ENCODE measurements around the gene CRYM. TPM values are rescaled to one million over a fixed set of nuclear protein-coding genes. Genes with fewer than 3 reads are reported as not detected.

The CRYM gene
- total RNA-seq, 1 donor from 2014 or later: not detected

DNA sequence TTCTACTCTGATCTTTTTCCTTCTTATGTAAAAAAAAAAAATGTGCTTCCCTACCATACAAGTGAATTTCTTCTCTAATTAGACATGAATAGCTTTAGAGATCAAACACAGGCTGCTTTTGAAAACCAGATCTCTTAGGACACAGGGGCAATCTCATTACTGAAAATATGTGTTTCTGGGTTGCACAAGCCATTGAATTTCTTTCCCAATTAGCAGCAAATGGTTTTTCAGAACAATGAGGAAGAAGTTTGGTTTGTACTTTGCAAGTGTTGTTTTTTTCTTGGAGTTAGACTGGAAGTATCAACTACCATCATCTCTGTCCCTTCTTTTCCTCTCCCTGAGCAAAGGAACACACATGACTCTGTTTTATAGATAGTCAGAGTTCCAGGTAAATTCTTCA lies 50.2 kb downstream of the CRYM start:
- H3K27me3 Mint-ChIP-seq (ENCODE audit: low read depth): peaks cover 43% of the 10 kb centered on the region
- intact Hi-C loops (cut with micrococcal nuclease): no loop called here
- no peaks in the 10 kb centered on the region for H3K9me3 Mint-ChIP-seq
- DNase-seq (ENCODE audit: low spot score): no peak
- H3K4me1 Mint-ChIP-seq (ENCODE audit: low read depth): peaks cover 4% of the 10 kb centered on the region
- H3K4me3 Mint-ChIP-seq (ENCODE audit: low read depth): no peak overlapping the region
- no peaks in the 10 kb centered on the region for H3K36me3 Mint-ChIP-seq (ENCODE audit: low read depth)
- no peak overlapping the region for H3K27ac Mint-ChIP-seq

DNA sequence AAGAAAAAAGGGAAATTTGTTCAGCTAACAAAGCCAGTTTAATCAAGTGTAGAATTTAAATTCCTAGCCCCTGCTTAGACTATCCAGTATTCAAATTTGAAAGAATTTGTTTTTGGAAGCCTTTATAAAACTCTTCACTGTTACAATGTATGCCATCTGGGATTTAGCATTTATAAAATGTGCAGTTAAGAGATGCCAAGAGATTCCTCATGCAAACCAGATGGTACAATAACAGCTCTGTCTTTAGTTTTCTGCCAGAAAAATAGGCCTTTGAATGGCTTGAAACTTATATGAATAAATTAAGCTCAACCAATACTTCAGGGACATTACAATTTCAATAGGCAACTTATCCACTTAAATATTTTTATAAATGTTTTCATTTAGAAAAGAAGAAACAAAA lies 51.3 kb downstream of the CRYM start:
- Mint-ChIP-seq H3K4me1 (ENCODE audit: low read depth) (peaks cover 4% of the 10 kb centered on the region), H3K4me3 (ENCODE audit: low read depth) (no peak overlapping the region), H3K27me3 (ENCODE audit: low read depth) (peaks cover 48% of the 10 kb centered on the region), H3K27ac (no peak overlapping the region), H3K9me3 (no peaks in the 10 kb centered on the region), H3K36me3 (ENCODE audit: low read depth) (no peaks in the 10 kb centered on the region)
- intact Hi-C loops (cut with micrococcal nuclease): no loop called here
- no peak for DNase-seq (ENCODE audit: low spot score)

DNA sequence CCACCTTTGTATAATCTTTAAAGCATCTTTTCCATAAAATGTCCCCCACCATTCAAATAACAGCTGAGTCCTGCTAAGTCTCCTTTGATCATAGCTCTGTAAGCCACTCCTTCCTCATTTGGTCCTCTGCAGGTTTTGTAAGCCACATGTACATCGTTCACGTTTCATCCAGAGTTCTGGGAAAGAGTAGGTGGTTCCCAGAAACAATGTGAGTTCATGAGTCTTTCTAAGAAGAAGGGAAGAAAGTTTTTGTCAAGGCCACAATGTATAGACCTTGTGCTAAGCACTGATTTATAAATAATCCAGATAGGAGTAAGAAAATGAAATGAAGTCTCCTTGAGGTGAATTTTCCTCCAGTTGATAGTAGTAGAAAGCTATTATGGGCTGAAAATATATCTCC lies 53.3 kb downstream of the CRYM start:
- no peak for DNase-seq (ENCODE audit: low spot score)
- Mint-ChIP-seq H3K4me3 (ENCODE audit: low read depth) (no peak overlapping the region), H3K36me3 (ENCODE audit: low read depth) (no peaks in the 10 kb centered on the region), H3K27ac (no peak overlapping the region), H3K9me3 (no peaks in the 10 kb centered on the region), H3K4me1 (ENCODE audit: low read depth) (peaks cover 4% of the 10 kb centered on the region), H3K27me3 (ENCODE audit: low read depth) (peaks cover 51% of the 10 kb centered on the region)
- intact Hi-C loops (cut with micrococcal nuclease): no loop called here

DNA sequence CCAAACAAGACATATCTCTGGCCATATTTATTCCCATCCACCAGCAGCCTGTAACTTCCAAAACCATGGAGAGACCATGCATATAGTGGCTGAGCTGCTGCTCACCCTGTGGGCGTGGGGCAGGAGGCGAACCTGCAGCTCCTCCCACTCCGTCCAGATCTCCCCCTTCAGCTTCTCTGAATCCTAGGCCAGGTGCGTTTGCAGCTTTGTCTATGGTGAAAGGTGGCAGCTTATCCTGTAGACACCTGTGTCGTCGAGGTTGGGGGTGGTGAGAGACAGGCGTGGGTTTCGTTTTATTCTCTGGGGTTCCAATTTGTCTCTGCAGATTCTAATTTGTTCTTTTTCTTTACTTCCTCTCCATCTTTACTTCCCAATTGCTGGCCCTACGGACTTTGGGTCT lies 54.3 kb downstream of the CRYM start:
- Mint-ChIP-seq H3K27ac (no peak overlapping the region), H3K36me3 (ENCODE audit: low read depth) (no peaks in the 10 kb centered on the region), H3K4me3 (ENCODE audit: low read depth) (no peak overlapping the region), H3K9me3 (no peaks in the 10 kb centered on the region), H3K27me3 (ENCODE audit: low read depth) (peaks cover 46% of the 10 kb centered on the region), H3K4me1 (ENCODE audit: low read depth) (peaks cover 4% of the 10 kb centered on the region)
- intact Hi-C loops (cut with micrococcal nuclease): no loop called here
- no peak for DNase-seq (ENCODE audit: low spot score)

DNA sequence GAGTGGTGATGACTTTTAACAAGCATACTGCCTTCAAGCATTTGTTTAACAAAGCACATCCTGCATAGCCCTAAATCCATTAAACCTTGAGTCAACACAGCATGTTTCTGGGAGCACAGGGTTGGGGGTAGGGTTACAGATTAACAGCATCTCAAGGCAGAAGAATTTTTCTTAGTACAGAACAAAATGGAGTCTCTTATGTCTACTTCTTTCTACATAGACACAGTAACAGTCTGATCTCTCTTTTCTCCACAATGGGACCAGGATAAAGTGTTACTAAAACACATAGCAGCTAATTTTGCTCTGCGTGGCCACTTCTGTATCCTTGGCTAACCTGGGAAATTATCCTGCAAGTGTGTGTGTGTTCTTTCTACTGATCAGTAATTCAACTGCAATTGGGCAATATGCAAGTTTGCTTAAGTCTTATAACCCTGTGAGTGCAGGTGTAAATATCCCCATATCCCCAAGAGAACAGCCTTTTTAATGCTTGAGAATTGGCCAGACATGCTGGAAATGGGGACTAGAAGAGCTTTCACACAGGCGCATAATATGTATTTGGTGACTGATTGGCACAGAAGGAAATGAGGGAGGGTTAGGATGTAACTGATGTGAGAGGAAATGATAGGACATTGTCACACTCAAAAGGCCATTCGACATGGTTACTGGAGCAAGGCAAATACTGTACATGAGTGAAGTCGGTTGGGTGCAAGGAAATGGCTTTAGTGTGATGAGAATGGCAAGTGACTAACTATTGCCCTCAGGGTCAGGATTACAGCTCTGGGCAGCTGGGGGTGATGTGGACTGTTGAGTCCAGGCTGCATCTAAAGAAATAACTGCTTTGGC lies 55.4 kb downstream of the CRYM start:
- intact Hi-C loops (cut with micrococcal nuclease): no loop called here
- H3K27ac Mint-ChIP-seq: no peak overlapping the region
- H3K27me3 Mint-ChIP-seq (ENCODE audit: low read depth): peaks cover 39% of the 10 kb centered on the region
- peaks cover 4% of the 10 kb centered on the region for H3K4me1 Mint-ChIP-seq (ENCODE audit: low read depth)
- H3K36me3 Mint-ChIP-seq (ENCODE audit: low read depth): no peaks in the 10 kb centered on the region
- H3K9me3 Mint-ChIP-seq: no peaks in the 10 kb centered on the region
- DNase-seq (ENCODE audit: low spot score): no peak
- H3K4me3 Mint-ChIP-seq (ENCODE audit: low read depth): no peak overlapping the region

DNA sequence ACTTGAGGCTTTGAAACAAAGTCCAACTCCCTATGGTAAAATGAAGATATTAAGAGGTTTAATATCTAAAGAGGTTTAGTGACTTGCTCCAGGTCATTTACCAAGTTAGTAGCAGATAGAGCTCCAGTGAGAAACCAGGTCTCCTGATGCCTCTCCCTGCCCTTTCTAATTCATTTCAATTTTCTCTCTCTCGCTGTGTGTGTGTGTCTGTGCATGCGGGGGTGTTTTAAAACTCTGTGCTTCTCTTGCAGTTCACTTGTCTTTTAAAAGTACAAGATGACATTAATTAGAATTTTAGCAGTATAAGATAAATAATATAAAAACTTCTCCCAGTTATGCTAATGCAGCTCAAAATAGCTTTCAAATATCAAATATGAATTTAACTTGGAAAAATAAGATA lies 58.5 kb downstream of the CRYM start:
- intact Hi-C loops (cut with micrococcal nuclease): no loop called here
- Mint-ChIP-seq H3K4me1 (ENCODE audit: low read depth) (no peaks in the 10 kb centered on the region), H3K27me3 (ENCODE audit: low read depth) (peaks cover 27% of the 10 kb centered on the region), H3K27ac (no peak overlapping the region), H3K4me3 (ENCODE audit: low read depth) (no peak overlapping the region), H3K36me3 (ENCODE audit: low read depth) (no peaks in the 10 kb centered on the region), H3K9me3 (no peaks in the 10 kb centered on the region)
- DNase-seq (ENCODE audit: low spot score): no peak

DNA sequence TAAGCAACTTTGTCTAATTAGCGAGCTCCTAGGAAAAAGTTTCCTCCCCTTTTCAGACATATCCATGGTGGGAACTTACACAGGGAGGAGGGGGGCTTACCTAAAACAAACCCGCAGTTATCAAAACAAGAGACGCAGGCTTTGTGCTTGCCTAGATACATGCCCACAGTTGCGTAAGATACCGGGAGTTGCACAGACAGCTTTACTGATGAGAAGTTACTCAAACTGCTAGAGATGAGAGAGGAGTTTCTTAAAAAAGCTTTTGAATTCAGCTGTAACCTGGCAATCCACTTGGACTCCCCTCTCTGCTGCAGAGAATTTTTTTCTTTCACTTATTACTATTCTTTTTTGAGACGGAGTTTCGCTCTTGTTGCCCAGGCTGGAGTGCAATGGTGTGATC lies 59.9 kb downstream of the CRYM start:
- no peaks in the 10 kb centered on the region for H3K36me3 Mint-ChIP-seq (ENCODE audit: low read depth)
- no peak overlapping the region for H3K27ac Mint-ChIP-seq
- H3K4me1 Mint-ChIP-seq (ENCODE audit: low read depth): no peaks in the 10 kb centered on the region
- DNase-seq (ENCODE audit: low spot score): no peak
- peaks cover 27% of the 10 kb centered on the region for H3K27me3 Mint-ChIP-seq (ENCODE audit: low read depth)
- no peaks in the 10 kb centered on the region for H3K9me3 Mint-ChIP-seq
- intact Hi-C loops (cut with micrococcal nuclease): no loop called here
- H3K4me3 Mint-ChIP-seq (ENCODE audit: low read depth): no peak overlapping the region

DNA sequence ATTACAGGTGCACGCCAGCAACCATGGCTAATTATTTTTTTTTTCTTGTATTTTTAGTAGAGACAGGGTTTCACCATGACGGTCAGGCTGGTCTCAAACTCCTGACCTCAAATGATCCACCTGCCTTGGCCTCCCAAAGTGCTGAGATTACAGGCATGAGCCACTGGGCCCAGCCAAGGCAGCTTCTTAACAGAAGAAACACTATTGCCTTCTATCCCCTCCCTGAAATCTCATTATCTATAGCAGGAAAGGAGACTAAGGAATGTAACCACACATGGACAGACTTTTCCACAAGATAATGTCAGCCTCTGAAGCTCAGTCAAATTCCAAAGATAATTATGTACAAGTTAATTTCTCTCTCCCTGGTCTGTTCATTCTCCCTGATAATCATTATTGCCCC lies 61.0 kb downstream of the CRYM start:
- H3K36me3 Mint-ChIP-seq (ENCODE audit: low read depth): no peaks in the 10 kb centered on the region
- H3K27me3 Mint-ChIP-seq (ENCODE audit: low read depth): peaks cover 24% of the 10 kb centered on the region
- H3K4me1 Mint-ChIP-seq (ENCODE audit: low read depth): no peaks in the 10 kb centered on the region
- H3K4me3 Mint-ChIP-seq (ENCODE audit: low read depth): no peak overlapping the region
- H3K9me3 Mint-ChIP-seq: no peaks in the 10 kb centered on the region
- intact Hi-C loops (cut with micrococcal nuclease): no loop called here
- DNase-seq (ENCODE audit: low spot score): no peak
- no peak overlapping the region for H3K27ac Mint-ChIP-seq

DNA sequence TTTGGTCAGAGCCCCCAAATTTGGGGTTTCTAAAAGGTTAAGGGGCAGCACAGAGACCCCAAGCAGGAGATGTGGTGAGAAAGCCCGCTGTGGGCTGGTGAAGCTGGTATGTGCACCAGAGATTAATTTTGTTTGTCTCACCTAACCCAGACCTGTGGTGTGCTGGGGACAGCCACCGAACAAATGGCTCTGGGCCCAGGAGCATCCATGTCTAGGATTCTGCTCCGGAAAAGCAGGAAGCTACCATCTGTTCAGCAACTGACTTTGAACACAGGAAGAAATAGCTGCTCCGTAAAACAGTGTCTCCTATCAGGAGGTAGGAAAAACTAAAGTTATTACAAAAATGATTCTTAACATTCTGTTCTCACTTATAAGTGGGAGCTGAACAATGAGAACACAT lies 64.0 kb downstream of the CRYM start:
- Mint-ChIP-seq H3K9me3 (no peaks in the 10 kb centered on the region), H3K27ac (no peak overlapping the region), H3K36me3 (ENCODE audit: low read depth) (no peaks in the 10 kb centered on the region), H3K4me1 (ENCODE audit: low read depth) (no peaks in the 10 kb centered on the region), H3K27me3 (ENCODE audit: low read depth) (peaks cover 11% of the 10 kb centered on the region), H3K4me3 (ENCODE audit: low read depth) (no peak overlapping the region)
- DNase-seq (ENCODE audit: low spot score): no peak
- intact Hi-C loops (cut with micrococcal nuclease): loop anchor here (5.0 kb wide), 1 partner anchor 363 kb away; no protein-coding TSS in a partner anchor

DNA sequence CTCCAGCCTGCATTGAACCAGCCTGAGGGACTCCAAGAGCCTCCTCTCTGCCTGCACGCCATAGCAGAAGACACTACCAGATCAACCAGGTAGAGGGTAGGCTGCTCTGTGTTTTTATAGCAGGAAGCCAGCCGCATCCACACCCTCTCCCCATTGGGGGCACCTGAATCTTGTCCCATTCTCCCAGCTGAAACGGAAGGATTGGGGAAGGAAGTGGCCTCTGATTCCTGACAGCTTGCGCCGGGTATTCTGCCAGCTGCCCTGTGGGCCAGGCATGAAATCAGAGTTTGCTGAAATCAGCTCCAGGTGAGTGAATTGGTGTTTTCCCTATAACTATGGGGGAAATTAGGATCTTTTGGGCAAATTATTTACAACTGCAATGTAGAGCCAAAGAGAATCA lies 66.6 kb downstream of the CRYM start, which contains the start of gene ZP2:
ZP2 (minus strand) TSS at position 89 of the 400 bp plus-strand sequence; CDS start at position 62, 27 bp downstream.
- Mint-ChIP-seq H3K36me3 (ENCODE audit: low read depth) (no peaks in the 10 kb centered on the region), H3K9me3 (no peaks in the 10 kb centered on the region), H3K27me3 (ENCODE audit: low read depth) (peaks cover 9% of the 10 kb centered on the region), H3K27ac (no peak within 1 kb of the TSS), H3K4me1 (ENCODE audit: low read depth) (no peaks in the 10 kb centered on the region), H3K4me3 (ENCODE audit: low read depth) (no peak within 1 kb of the TSS)
- intact Hi-C loops (cut with micrococcal nuclease): loop anchor here (5.0 kb wide), 1 partner anchor 366 kb away; no protein-coding TSS in a partner anchor
- no peak for DNase-seq (ENCODE audit: low spot score)

Other genes starting within 250 kb of the CRYM start
- 0.02 and 0.05 TPM in 2 replicates for gene DNAH3, start 127.4 kb downstream of the CRYM start, total RNA-seq
- 10.4 and 10.5 TPM in 2 replicates for gene LDAF1, start 119.6 kb downstream of the CRYM start, total RNA-seq
- gene ZP2, start 66.7 kb downstream of the CRYM start, total RNA-seq: not detected in 2 replicates
- gene ANKS4B, start 44.6 kb downstream of the CRYM start, total RNA-seq: not detected in 2 replicates

Data from activated T-helper 2 cell treated with anti-CD3 and anti-CD28 coated beads, Interferon-gamma antibody, Interleukin-2, Interleukin-4, amounts not matched to agents 10 μg/mL and 5 μg/mL and 100 μg/mL, durations not matched to agents 14 hours and 24 hours and 36 hours (primary cell).